Measurements from ENCODE around the gene RAB3B. TPM values are rescaled to one million over a fixed set of nuclear protein-coding genes. Genes with fewer than 3 reads are reported as not detected.

The RAB3B gene
- total and polyA plus RNA-seq, 9 of the 15 experiments (the other 6 are each of a cell fraction or from before 2014, with no cell fraction given): 0.07 to 0.47 (median 0.27) TPM

DNA sequence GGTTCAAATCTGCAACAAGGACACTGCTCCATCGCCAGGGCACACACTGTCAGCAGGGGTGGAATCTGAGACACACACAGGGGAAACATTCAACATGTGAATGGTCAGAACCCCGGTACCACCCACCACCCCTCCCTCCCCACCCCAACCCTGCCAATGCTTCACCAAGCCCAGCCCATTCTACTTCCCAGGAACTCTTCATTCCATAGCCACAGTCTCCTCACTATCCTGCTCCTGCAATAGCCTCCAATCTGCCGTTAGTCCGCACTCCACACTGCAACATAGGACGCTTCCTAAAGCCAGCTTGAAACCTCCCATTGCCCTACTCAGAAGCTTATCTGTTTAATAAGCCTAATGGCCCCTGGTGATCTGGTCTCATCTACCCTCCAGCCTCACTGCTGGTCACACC lies 7.5 kb upstream of the RAB3B start (continued):
- TF ChIP-seq, protein P1, sequence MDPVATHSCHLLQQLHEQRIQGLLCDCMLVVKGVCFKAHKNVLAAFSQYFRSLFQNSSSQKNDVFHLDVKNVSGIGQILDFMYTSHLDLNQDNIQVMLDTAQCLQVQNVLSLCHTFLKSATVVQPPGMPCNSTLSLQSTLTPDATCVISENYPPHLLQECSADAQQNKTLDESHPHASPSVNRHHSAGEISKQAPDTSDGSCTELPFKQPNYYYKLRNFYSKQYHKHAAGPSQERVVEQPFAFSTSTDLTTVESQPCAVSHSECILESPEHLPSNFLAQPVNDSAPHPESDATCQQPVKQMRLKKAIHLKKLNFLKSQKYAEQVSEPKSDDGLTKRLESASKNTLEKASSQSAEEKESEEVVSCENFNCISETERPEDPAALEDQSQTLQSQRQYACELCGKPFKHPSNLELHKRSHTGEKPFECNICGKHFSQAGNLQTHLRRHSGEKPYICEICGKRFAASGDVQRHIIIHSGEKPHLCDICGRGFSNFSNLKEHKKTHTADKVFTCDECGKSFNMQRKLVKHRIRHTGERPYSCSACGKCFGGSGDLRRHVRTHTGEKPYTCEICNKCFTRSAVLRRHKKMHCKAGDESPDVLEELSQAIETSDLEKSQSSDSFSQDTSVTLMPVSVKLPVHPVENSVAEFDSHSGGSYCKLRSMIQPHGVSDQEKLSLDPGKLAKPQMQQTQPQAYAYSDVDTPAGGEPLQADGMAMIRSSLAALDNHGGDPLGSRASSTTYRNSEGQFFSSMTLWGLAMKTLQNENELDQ (CRISPR knock-in tag; IDR thresholded peaks at IDR 0.05; ENCODE audit: borderline replicate concordance): no peak
- no peak for TF ChIP-seq MTA2 (IDR thresholded peaks at IDR 0.05; ENCODE audit: low read depth)

DNA sequence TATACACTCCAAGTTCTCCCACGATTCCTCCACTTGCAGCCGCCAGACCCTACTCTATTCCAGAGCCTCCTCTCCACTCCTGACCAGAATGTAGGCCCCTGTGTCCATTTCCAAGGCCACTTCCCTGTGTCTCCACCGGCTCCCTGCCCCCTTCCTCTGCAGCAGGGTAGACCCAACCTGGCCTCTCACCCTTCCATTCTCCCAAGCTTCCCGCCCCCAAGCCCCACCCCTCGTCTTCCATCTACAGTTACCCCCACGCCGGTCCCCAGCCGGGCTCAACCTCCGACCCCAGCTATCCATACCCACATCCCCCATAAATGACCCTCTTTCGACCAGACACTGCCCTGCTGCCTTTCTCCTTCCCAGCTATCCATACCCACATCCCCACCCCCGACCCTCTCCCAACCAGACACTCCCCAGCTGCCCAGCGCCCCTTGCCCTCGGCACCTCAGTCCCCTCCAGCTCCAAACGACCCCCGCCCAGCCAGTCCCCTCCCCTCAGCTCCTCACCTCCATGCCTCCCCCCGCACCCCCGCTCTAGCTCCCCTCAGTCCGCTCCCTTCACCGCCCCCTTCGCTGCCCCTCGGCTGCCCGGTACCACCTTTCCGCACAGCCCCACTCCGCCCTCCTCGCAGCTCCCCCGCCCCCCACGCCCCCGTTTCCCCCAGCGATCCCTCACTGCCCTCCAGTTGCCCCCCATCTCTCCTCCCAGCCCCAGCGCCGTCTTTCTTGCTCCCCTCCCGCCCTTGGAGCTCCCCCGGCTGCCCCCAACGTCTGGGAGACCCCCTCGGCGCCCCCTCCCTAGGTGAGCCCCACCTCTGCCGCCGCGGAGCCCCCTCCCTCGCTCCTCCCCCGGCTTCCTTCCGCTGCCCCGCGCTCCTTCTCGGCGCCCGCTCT lies 670 bp downstream of the RAB3B start:
- Histone ChIP-seq H3K4me3 (peak overlapping the region; percentile 50), H3K9me1 (ENCODE audit: control insufficient read depth, insufficient read depth, low read length) (no peaks in the 10 kb centered on the region), H3K27ac (ENCODE audit: extremely low read depth, low read depth, low read length) (no peak overlapping the region), H3K79me2 (ENCODE audit: control insufficient read depth, insufficient read depth, low read length) (no peaks in the 10 kb centered on the region), H3K9me3 (replicated peaks; ENCODE audit: control insufficient read depth, insufficient read depth, low read depth, low read length) (no peaks in the 10 kb centered on the region), H3K27me3 (ENCODE audit: control insufficient read depth in 2 of 2, insufficient read depth in 2 of 2, low read length in 2 of 2) (peaks cover 20 to 43% of the 10 kb centered on the region in 2 experiments), H4K20me1 (replicated peaks; ENCODE audit: control insufficient read depth, insufficient read depth, low read length) (no peaks in the 10 kb centered on the region), H3K36me3 (ENCODE audit: control insufficient read depth, insufficient read depth, low read length) (no peaks in the 10 kb centered on the region), H2AFZ (ENCODE audit: low read depth, low read length) (peak overlapping the region; percentile 75), H3K9ac (ENCODE audit: insufficient read depth in 1 of 2, low read depth in 2 of 2, low read length in 2 of 2) (peak overlapping the region in 1 of 2 experiments; percentile 87; a peak in 2 of 4 replicates), H3K4me2 (ENCODE audit: insufficient read depth, low read length) (peak overlapping the region; percentile 40; the same call in 1 of the 2 replicates), H3K4me1 (replicated peaks in 1 of 2; ENCODE audit: control insufficient read depth in 2 of 2, insufficient read depth in 2 of 2, low read length in 2 of 2) (peaks cover 0 to 11% of the 10 kb centered on the region in 2 experiments; a peak in 3 of 5 replicates)
- ChIA-PET CTCF (ENCODE audit: low intra/inter-chr PET ratio) (interaction anchor here (0.6 kb wide), 1 partner anchor 38 kb away, joined by 3 read pairs; no protein-coding TSS in a partner anchor), POLR2A (interaction anchor here (0.6 to 0.7 kb wide), 3 partner anchors 9 to 758 kb away, joined by 3 read pairs; no protein-coding TSS in a partner anchor)
- intact Hi-C loops (cut with micrococcal nuclease): no loop called here
- in situ Hi-C loops (cut with MboI): loop anchor here (10.0 kb wide), 1 partner anchor 55 kb away; no protein-coding TSS in a partner anchor
- ATAC-seq: no peak
- no peak for FAIRE-seq
- no peak for TF ChIP-seq NFATC3 (IDR thresholded peaks at IDR 0.05)
- TF ChIP-seq ZBTB7A (IDR thresholded peaks at IDR 0.05; ENCODE audit: borderline replicate concordance, control insufficient read depth, low read depth, low read length): 0 out of 2 replicates have a peak, but pooled peaks have one; percentile 10
- BruUV-seq (replicated peaks): no TSS peak
- 13% methylated on average over 16 of the region's 47 CpGs for WGBS (ENCODE audit: insufficient coverage, low coverage, missing lambda C conversion rate)
- DNase-seq (ENCODE audit: extremely low read depth in 1 of 4, low spot score in 3 of 4): peak in 1 of 4 experiments; percentile 22
